ENCODE measurements around the gene SETD1A. TPM values are rescaled to one million over a fixed set of nuclear protein-coding genes. Genes with fewer than 3 reads are reported as not detected.

The SETD1A gene
- 10 to 100 TPM; 27.6 to 33.4 TPM for total RNA-seq

DNA sequence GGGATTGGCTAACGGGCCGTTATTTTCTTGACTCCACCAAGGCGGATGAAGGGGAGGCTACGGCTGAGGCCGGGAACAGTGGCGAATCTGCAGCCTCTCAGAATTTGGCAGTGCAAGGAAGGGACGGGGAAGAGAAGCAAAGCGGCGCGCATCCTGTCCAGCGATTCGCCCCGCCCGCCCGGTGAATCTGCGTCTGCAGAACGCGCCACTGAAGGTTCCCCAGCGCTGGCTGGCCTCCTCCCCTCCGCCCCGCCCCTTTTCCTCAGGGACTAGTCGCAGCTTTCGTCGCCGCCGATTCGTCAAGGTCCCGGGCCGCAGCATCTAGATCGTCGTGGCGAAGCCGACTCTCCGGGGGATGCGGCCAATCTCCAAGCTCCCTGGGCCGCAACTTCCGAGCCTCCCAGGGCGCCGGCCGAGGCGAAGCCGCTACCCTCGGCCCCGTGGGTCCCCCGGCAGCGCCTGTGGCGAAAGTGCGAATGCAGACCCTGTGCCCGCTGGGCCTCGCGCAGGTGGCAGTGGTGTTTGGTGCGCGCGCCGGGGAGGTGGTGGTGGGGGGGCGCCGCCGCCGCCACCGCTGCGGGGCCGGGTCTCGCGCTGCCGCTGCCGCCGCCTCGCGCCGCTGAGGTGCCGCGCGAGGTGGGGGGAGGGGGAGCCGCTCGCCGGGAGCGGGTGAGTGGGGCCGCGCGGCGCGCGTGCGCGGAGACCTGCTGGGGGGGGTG lies at the start of gene SETD1A:
TSS of gene SETD1A (plus strand) at position 299 of the 719 bp plus-strand sequence. CDS start 978 bp downstream, outside the sequence.
- Mint-ChIP-seq H3K27ac (peak within 1 kb of the TSS; percentile 98), H3K9me3 (no peaks in the 10 kb centered on the region), H3K27me3 (no peaks in the 10 kb centered on the region), H3K36me3 (peaks cover 13% of the 10 kb centered on the region), H3K4me3 (peak within 1 kb of the TSS; percentile 95), H3K4me1 (peaks cover 37% of the 10 kb centered on the region)
- DNase-seq = peak; percentile 95
- ATAC-seq (ENCODE audit: low read depth) = peak; percentile 87
- POLR2A ChIA-PET = interaction anchor here (0.7 to 1.2 kb wide), 3 partner anchors 117 to 222 kb away, joined by 3 to 5 read pairs (median 5); partner anchors contain the start of genes FUS, KAT8, ZNF646 and ZNF668

DNA sequence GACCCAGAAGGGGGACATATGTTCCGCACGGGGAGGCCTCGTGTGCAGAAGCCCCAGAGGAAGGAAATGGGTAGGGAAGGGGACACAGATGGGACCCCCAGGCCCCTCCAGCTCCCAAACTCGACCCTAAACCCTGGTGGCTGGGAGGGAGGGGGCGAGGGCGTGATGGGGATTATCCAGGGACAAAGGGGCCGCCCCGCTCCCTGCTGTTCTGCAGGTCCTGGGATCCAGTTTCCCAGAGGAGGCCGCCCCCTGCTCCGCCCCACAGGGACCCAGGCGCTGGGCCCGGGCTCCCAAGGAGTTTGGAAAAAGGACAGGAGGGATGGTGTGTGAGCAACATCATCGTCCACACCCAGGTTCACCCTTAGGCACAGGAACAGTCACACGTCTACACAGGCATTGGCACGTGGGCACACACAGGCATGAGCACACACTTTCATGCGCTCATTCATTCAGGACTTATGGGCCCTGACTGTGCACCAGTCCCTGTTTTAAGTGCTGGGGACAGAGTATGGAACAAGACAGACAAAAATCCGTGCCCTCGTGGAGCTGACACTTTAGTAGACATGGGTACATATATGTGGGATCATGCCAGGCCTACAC lies 47.0 kb upstream of the SETD1A start:
- Mint-ChIP-seq H3K4me1 (peaks cover 6% of the 10 kb centered on the region), H3K36me3 (no peaks in the 10 kb centered on the region), H3K27me3 (no peaks in the 10 kb centered on the region), H3K4me3 (no peak overlapping the region), H3K27ac (no peak overlapping the region), H3K9me3 (no peaks in the 10 kb centered on the region)
- POLR2A ChIA-PET = no interaction called here
- ATAC-seq (ENCODE audit: low read depth) = no peak
- DNase-seq = no peak

DNA sequence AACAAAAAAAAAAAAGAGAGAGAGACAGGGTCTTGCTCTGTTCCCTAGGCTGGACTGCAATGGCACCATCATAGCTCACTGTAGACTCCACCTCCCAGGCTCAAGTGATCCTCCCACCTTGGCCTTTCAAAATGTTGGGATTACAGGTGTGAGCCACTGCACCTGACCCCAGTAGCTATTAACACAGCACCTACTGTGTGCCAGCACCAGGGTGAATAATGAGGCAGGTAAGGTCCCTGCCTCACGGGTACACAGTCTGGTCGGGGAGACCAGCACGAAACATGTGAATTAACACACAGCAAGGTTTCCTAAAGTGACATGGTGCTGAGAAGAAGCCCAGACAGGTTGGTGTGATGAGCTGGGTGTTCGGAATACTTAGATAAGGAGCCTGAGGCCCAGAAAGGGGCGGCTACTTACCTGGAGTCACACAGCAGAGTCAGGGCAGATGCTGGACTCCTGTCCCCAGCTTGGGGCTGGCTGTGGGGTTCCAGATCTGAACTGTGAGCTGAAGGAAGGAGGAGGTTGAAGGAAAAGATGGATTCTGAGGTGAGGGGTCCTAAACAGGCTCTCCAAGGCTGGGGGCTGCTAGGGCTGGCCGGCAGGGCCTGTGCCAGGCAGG lies 44.7 kb upstream of the SETD1A start:
- no peaks in the 10 kb centered on the region for H3K36me3 Mint-ChIP-seq
- H3K4me1 Mint-ChIP-seq = peaks cover 1% of the 10 kb centered on the region
- DNase-seq (no peak), ATAC-seq (ENCODE audit: low read depth) (no peak)
- H3K27ac Mint-ChIP-seq = no peak overlapping the region
- no peaks in the 10 kb centered on the region for H3K9me3 Mint-ChIP-seq
- peaks cover 2% of the 10 kb centered on the region for H3K27me3 Mint-ChIP-seq
- H3K4me3 Mint-ChIP-seq = no peak overlapping the region
- POLR2A ChIA-PET = interaction anchor here (0.6 to 0.7 kb wide), 3 partner anchors 68 to 185 kb away, joined by 3 to 4 read pairs (median 4); no protein-coding TSS in a partner anchor

DNA sequence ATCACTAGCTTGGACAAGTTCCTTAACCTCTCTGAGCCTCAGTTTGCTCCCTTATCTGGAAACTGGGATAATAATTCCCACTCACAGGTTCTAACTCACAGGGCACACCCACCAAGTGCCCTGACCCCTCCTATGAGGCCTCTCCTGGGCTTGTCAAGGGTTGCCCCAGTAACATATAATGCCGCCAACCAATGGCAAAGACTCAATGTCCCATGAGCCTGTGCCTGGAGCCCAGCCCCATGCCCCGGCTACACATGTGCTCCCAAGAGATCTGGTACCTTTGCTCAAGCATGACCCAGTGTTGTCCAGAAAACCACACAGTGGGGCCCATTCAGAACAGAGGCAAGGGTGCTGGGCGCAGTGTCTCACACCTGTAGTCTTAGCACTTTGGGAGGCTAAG lies 42.7 kb upstream of the SETD1A start:
- no peak overlapping the region for H3K27ac Mint-ChIP-seq
- no peaks in the 10 kb centered on the region for H3K36me3 Mint-ChIP-seq
- H3K9me3 Mint-ChIP-seq = no peaks in the 10 kb centered on the region
- H3K4me3 Mint-ChIP-seq = no peak overlapping the region
- H3K4me1 Mint-ChIP-seq = no peaks in the 10 kb centered on the region
- peaks cover 4% of the 10 kb centered on the region for H3K27me3 Mint-ChIP-seq
- no peak for DNase-seq
- POLR2A ChIA-PET = no interaction called here
- no peak for ATAC-seq (ENCODE audit: low read depth)

DNA sequence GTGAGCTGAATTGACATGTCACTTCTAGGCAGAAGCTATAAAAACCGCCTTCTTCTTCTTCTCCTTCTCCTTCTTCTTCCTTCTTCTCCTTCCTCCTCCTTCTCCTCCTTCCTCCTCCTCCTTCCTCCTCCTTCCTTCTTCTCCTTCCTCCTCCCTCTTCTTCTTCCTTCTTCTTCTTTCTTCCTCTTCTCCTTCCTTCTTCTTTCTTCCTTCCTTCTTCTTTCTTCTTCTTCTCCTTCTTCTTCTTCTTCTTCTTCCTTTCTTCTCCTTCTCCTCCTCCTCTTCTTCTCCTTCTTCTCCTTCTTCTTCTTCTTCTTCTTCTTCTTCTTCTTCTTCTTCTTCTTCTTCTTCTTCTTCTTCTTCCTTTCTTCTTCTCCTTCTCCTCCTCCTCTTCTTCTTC lies 38.9 kb upstream of the SETD1A start:
- Mint-ChIP-seq H3K36me3 (no peaks in the 10 kb centered on the region), H3K9me3 (no peaks in the 10 kb centered on the region), H3K4me3 (no peak overlapping the region), H3K4me1 (peaks cover 11% of the 10 kb centered on the region), H3K27ac (peak overlapping the region; percentile 6), H3K27me3 (peaks cover 4% of the 10 kb centered on the region)
- ATAC-seq (ENCODE audit: low read depth) = no peak
- no peak for DNase-seq
- POLR2A ChIA-PET = interaction anchor here (1.3 to 1.6 kb wide), 2 partner anchors 16 to 73 kb away, joined by 3 to 4 read pairs; no protein-coding TSS in a partner anchor

DNA sequence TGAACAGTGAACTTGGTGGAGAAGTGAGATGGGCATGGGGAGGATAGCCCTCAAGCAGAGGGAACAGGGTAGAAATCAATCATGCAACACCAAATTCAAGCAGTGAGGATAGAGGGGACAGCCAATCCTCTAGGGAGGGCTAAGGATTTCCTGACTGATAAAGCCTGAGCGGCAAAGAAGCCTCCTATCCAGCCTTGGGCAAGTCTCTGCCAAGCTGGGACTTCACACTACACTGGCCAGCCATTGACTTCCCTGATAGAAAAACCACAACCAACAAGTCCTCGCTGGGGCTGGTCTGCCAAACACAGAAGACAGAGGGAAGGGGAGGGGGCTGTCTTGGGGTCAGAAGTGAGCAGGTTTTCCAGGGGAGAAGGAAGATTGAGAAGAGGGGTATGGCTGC lies 36.7 kb upstream of the SETD1A start:
- POLR2A ChIA-PET = interaction anchor here (0.6 to 1.6 kb wide), 2 partner anchors 33 to 75 kb away, joined by 3 to 6 read pairs; no protein-coding TSS in a partner anchor
- Mint-ChIP-seq H3K27ac (no peak overlapping the region), H3K4me3 (peak overlapping the region; percentile 15), H3K27me3 (peaks cover 4% of the 10 kb centered on the region), H3K4me1 (peaks cover 15% of the 10 kb centered on the region), H3K36me3 (no peaks in the 10 kb centered on the region), H3K9me3 (no peaks in the 10 kb centered on the region)
- DNase-seq (no peak), ATAC-seq (ENCODE audit: low read depth) (no peak)

DNA sequence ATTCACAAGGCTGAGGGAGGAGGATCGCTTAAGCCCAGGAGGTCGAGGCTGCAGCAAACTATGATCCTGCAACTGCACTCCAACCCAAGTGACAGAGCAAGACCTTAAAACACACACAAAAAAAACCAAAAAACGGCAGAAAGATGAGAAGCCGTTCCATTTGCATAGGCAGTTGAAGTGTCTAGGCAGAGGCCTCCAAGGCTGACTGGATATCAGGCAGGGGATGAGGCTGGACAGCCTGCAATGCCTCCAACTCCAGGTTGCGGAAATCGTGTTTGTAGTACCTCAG lies 36.2 kb upstream of the SETD1A start:
- Mint-ChIP-seq H3K36me3 (no peaks in the 10 kb centered on the region), H3K27ac (peak overlapping the region; percentile 100), H3K27me3 (peaks cover 4% of the 10 kb centered on the region), H3K4me3 (peak overlapping the region; percentile 100), H3K4me1 (peaks cover 19% of the 10 kb centered on the region), H3K9me3 (no peaks in the 10 kb centered on the region)
- DNase-seq (no peak), ATAC-seq (ENCODE audit: low read depth) (no peak)
- POLR2A ChIA-PET = interaction anchor here (1.6 kb wide), 1 partner anchor 76 kb away, joined by 6 read pairs; no protein-coding TSS in a partner anchor

DNA sequence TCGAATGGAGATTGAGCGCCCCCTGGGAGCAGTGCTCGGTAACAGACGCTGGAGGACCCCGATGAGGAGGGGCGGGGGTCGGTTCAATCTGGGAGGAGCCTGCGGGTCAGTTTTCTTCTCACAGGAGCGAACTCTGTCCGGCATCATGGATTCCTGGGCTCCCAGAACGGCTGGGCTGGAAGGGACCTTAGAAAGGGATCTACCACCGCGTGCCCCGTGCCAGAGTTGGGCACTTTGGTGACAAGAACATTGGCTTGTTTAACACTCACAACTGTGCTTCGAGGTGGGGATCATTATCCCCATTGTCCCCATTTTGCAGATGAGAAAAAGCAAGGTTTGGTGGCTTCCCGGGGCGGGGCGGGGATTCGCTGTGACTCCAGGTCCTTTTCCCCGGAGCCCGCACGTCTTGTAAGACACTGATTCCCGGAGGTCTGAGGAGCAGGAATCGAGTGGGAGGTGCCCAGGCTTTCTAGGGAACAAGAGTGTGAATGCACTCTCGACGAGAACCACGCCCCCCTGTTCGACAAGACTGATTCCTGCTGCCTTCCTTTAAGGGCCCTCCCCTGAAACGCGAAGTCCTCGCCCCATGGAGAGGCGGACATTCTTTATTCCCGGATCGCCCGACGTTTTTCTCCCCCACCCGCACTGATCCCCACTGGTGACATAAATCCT lies 35.7 kb upstream of the SETD1A start:
- H3K27me3 Mint-ChIP-seq = peaks cover 3% of the 10 kb centered on the region
- POLR2A ChIA-PET = interaction anchor here (0.6 to 1.6 kb wide), 3 partner anchors 19 to 77 kb away, joined by 3 to 6 read pairs (median 3); no protein-coding TSS in a partner anchor
- DNase-seq (peak; percentile 89), ATAC-seq (ENCODE audit: low read depth) (peak; percentile 0)
- peaks cover 22% of the 10 kb centered on the region for H3K4me1 Mint-ChIP-seq
- peak overlapping the region; percentile 100 for H3K4me3 Mint-ChIP-seq
- peak overlapping the region; percentile 100 for H3K27ac Mint-ChIP-seq
- H3K36me3 Mint-ChIP-seq = no peaks in the 10 kb centered on the region
- H3K9me3 Mint-ChIP-seq = no peaks in the 10 kb centered on the region

DNA sequence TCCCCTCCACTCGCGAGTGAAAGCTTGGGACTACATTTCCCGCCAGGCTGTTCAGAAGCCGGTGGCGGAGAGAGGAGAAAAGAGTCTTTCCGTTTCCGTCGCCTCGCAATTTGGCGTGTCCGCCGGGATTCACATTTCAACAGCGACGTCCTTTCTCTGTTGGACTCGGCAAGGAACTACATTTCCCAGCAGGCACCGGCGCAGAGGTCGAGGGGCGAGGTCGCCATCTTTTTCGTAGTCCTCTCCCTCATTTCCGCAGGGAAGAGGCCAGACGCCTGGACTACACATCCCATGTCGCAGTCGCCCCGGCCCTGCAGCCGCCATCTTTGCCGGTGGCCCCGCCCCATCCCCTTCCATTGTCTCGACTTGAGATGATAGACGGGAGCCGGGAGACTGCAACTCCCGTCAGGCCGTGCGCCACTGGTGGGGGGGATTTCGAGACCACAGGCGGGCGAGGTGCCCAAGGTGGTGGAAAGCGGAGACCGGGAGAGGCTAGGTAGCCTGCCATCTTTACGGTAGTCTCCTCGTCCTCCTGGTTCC lies 35.1 kb upstream of the SETD1A start:
- Mint-ChIP-seq H3K27me3 (peaks cover 3% of the 10 kb centered on the region), H3K27ac (peak overlapping the region; percentile 100), H3K4me1 (peaks cover 22% of the 10 kb centered on the region), H3K36me3 (no peaks in the 10 kb centered on the region), H3K9me3 (no peaks in the 10 kb centered on the region), H3K4me3 (peak overlapping the region; percentile 100)
- DNase-seq = peak; percentile 95
- POLR2A ChIA-PET = interaction anchor here (0.6 to 1.0 kb wide), 2 partner anchors 18 to 78 kb away, joined by 3 read pairs; no protein-coding TSS in a partner anchor
- ATAC-seq (ENCODE audit: low read depth) = peak; percentile 82

DNA sequence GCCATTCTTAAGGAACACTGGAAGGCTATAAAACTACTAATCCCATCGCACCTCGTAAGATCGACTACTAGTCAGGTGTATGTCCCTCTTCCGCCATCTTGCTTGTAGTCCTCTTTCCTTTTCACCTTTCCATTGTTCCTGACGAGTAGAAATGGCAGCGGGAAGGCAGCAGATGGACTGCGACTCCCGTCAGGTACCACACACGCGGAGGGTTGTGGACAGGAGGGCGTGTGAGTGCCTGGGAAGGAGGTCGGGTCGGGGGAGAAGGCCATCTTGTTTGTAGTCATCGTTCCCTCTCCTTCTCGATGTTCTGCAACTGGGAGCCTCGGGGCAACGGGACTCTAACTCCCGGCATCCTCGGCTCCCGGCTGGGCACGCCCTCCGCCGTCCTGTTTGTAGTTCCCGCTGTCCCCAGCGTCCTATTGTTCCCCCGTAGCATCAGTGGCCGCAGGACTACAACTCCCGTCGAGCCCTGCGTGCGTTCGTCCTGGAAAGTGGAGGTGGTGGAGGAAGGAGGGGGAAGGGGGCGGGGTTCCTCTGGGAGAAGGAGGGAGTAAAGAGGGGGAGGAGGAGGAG lies 34.5 kb upstream of the SETD1A start:
- DNase-seq = peak; percentile 90
- H3K27ac Mint-ChIP-seq = peak overlapping the region; percentile 100
- ATAC-seq (ENCODE audit: low read depth) = peak; percentile 72
- peak overlapping the region; percentile 100 for H3K4me3 Mint-ChIP-seq
- peaks cover 25% of the 10 kb centered on the region for H3K4me1 Mint-ChIP-seq
- no peaks in the 10 kb centered on the region for H3K36me3 Mint-ChIP-seq
- peaks cover 3% of the 10 kb centered on the region for H3K27me3 Mint-ChIP-seq
- H3K9me3 Mint-ChIP-seq = no peaks in the 10 kb centered on the region
- POLR2A ChIA-PET = interaction anchor here (0.9 kb wide), 1 partner anchor 21 kb away, joined by 3 read pairs; no protein-coding TSS in a partner anchor

DNA sequence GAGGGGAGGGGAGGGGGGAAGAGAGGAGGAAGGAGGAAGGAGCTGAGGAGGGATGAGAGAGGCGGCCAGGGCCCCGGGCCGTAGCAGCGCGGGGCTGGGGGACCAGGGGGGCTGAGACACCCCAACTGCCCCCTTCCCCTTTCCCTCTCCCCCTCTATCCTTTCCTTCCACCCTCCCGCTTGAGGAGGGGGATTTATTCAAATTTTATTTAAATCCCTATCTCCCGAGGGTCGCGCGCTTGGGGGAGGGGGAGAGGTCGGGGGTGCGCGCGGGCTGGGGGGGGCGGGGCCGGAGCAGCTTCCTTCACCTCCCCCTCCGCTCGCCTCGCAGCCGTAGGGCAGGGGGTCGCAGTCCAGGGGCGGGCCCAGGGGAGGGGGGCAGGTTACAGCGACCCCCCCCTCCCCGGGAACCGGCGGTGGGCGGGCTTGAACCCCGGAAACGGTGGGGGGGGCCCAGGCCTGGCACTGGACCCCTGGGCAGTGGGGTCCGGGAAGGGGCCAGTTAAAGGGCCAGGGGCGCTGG lies 33.9 kb upstream of the SETD1A start, which contains the start of gene FBXL19:
TSS of gene FBXL19 (plus strand) at position 19 of the 522 bp plus-strand sequence. CDS start 2,183 bp downstream, outside the sequence.
- H3K4me3 Mint-ChIP-seq = peak within 1 kb of the TSS; percentile 100
- H3K4me1 Mint-ChIP-seq = peaks cover 26% of the 10 kb centered on the region
- peak within 1 kb of the TSS; percentile 100 for H3K27ac Mint-ChIP-seq
- ATAC-seq (ENCODE audit: low read depth) = no peak
- POLR2A ChIA-PET = interaction anchor here (0.9 kb wide), 1 partner anchor 21 kb away, joined by 3 read pairs; no protein-coding TSS in a partner anchor
- H3K36me3 Mint-ChIP-seq = no peaks in the 10 kb centered on the region
- DNase-seq = no peak
- no peaks in the 10 kb centered on the region for H3K9me3 Mint-ChIP-seq
- H3K27me3 Mint-ChIP-seq = peaks cover 3% of the 10 kb centered on the region
